GM12878 (cell line): ENCODE results near the gene LMOD3. TPM values are rescaled to one million over a fixed set of nuclear protein-coding genes. Genes with fewer than 3 reads are reported as not detected.
A peak's percentile ranks its signal among the peaks of the same experiment; 100 is the strongest.

ENCODE experiments used
- ATF7 ChIP-seq: fragments of 450-650 bp; IDR thresholded peaks from 2 replicates; pipeline ENCODE4 v1.6.1; 2016; ENCODE audit warnings: low read depth, mild to moderate bottlenecking
- BMI1 ChIP-seq: fragments of 450-650 bp; IDR thresholded peaks from 2 replicates; pipeline ENCODE4 v1.6.1; 2016; ENCODE audit warnings: mild to moderate bottlenecking, moderate library complexity, borderline replicate concordance
- FOXM1 ChIP-seq: IDR thresholded peaks from 2 replicates; pipeline ENCODE4 v1.6.1; 2012; ENCODE audit warnings: low read depth, mild to moderate bottlenecking, inconsistent platforms, low read length, moderate library complexity
- HDAC2 ChIP-seq: fragments of 200-600 bp; sonication (generic); IDR thresholded peaks from 2 replicates; pipeline ENCODE4 v1.6.1; 2017
- HDGF ChIP-seq: fragments of 450-650 bp; IDR thresholded peaks from 2 replicates; pipeline ENCODE4 v1.6.1; 2016; ENCODE audit warnings: antibody characterized with exemption
- IKZF2 ChIP-seq, 2 experiments: fragments of 450-650 bp; IDR thresholded peaks; 2 replicates each; pipeline ENCODE4 v1.6.1; 2017; ENCODE audit warnings: mild to moderate bottlenecking in 2 of 2, moderate library complexity in 2 of 2
- IRF4 ChIP-seq: IDR thresholded peaks from 2 replicates; pipeline ENCODE4 v1.6.1; 2011; ENCODE audit warnings: low read depth, low read length
- JUNB ChIP-seq: IDR thresholded peaks from 2 replicates; pipeline ENCODE4 v1.6.1; 2016; ENCODE audit warnings: antibody characterized with exemption, mild to moderate bottlenecking
- MEF2A ChIP-seq: IDR thresholded peaks from 2 replicates; pipeline ENCODE4 v1.6.1; 2011; ENCODE audit warnings: low read depth, mild to moderate bottlenecking, low read length, moderate library complexity; ENCODE audit not compliant: insufficient read depth
- NFXL1 ChIP-seq: fragments of 450-650 bp; IDR thresholded peaks from 2 replicates; pipeline ENCODE4 v1.6.1; 2017; ENCODE audit warnings: antibody characterized with exemption, mild to moderate bottlenecking, borderline replicate concordance
- NR2F1 ChIP-seq: fragments of 450-650 bp; conservative IDR thresholded peaks from 2 replicates; pipeline ENCODE4 v1.6.1; 2017; ENCODE audit warnings: mild to moderate bottlenecking
- PAX5 ChIP-seq: IDR thresholded peaks from 2 replicates; pipeline ENCODE4 v1.6.1; 2011; ENCODE audit warnings: low read depth, low read length, borderline replicate concordance
- POLR2A ChIP-seq: IDR thresholded peaks from 2 replicates; pipeline ENCODE4 v1.6.1; 2011; ENCODE audit warnings: low read depth, mild to moderate bottlenecking, low read length
- RUNX3 ChIP-seq: IDR thresholded peaks from 2 replicates; pipeline ENCODE4 v1.6.1; 2012; ENCODE audit warnings: low read length, inconsistent platforms
- SPI1 ChIP-seq: IDR thresholded peaks from 2 replicates; pipeline ENCODE4 v1.6.1; 2011; ENCODE audit warnings: low read depth, mild to moderate bottlenecking, low read length, moderate library complexity, borderline replicate concordance; ENCODE audit not compliant: insufficient read depth
- SREBF2 ChIP-seq: IDR thresholded peaks from 2 replicates; pipeline ENCODE4 v1.6.1; 2012; ENCODE audit warnings: mild to moderate bottlenecking, low read length
- ZBTB40 ChIP-seq: fragments of 450-650 bp; IDR thresholded peaks from 2 replicates; pipeline ENCODE4 v1.6.1; 2016; ENCODE audit warnings: mild to moderate bottlenecking, moderate library complexity, borderline replicate concordance
- ZNF24 ChIP-seq: fragments of 450-650 bp; IDR thresholded peaks from 2 replicates; pipeline ENCODE4 v1.6.1; 2017; ENCODE audit warnings: antibody characterized with exemption, mild to moderate bottlenecking
- polyA plus RNA-seq, 11 experiments: library from polyadenylated mRNA; depleted of rRNA in 4 of 11; unstranded in 6 of 11; stranded (reverse) in 5 of 11; fragments of >200 nt; fragmentation: Nextera tagmentation in 4 of 11; fragmentation: Illumina TruSeq in 1 of 11; extraction: Ambion mirVana in 4 of 11; extraction: Trizol in 1 of 11; gene quantifications; 1 replicate in 1 of 11; 2 replicates in 10 of 11; pipeline versions ENCODE4 v1.2.1 to v1.2.3, GENCODE V29; 2011 to 2016; ENCODE audit warnings: inconsistent platforms in 2 of 11, missing spikeins in 2 of 11, low read depth in 1 of 11
- total RNA-seq, 4 experiments: library from RNA; depleted of rRNA in 3 of 4; stranded (reverse); fragments of >200 nt in 3 of 4; fragmentation: Illumina TruSeq in 1 of 4; extraction: Trizol in 1 of 4; gene quantifications; 2 replicates each; pipeline versions ENCODE4 v1.2.1 to v1.2.3, GENCODE V29; 2013 to 2021
- TF ChIP-seq, protein P1 (sequence below): fragments of 450-650 bp; formaldehyde crosslinking; IDR thresholded peaks from 2 replicates; pipeline ENCODE4 v1.4.0; 2020; ENCODE audit warnings: mild to moderate bottlenecking, moderate library complexity
- TF ChIP-seq, protein P2 (sequence below): fragments of 150-350 bp; IDR thresholded peaks from 2 replicates; pipeline ENCODE4 v1.6.1; 2016; ENCODE audit warnings: low read depth, low read length
- TF ChIP-seq, protein P3 (sequence below): fragments of 450-650 bp; IDR thresholded peaks from 2 replicates; pipeline ENCODE4 v1.6.1; 2017; ENCODE audit warnings: borderline replicate concordance

Gene LMOD3
- total and polyA plus RNA-seq, 10 of the 15 experiments (the other 5 are each of a cell fraction or from before 2014, with no cell fraction given): 0.04 to 0.20 (median 0.09) TPM; not detected in 1

- TF ChIP-seq, protein P1, sequence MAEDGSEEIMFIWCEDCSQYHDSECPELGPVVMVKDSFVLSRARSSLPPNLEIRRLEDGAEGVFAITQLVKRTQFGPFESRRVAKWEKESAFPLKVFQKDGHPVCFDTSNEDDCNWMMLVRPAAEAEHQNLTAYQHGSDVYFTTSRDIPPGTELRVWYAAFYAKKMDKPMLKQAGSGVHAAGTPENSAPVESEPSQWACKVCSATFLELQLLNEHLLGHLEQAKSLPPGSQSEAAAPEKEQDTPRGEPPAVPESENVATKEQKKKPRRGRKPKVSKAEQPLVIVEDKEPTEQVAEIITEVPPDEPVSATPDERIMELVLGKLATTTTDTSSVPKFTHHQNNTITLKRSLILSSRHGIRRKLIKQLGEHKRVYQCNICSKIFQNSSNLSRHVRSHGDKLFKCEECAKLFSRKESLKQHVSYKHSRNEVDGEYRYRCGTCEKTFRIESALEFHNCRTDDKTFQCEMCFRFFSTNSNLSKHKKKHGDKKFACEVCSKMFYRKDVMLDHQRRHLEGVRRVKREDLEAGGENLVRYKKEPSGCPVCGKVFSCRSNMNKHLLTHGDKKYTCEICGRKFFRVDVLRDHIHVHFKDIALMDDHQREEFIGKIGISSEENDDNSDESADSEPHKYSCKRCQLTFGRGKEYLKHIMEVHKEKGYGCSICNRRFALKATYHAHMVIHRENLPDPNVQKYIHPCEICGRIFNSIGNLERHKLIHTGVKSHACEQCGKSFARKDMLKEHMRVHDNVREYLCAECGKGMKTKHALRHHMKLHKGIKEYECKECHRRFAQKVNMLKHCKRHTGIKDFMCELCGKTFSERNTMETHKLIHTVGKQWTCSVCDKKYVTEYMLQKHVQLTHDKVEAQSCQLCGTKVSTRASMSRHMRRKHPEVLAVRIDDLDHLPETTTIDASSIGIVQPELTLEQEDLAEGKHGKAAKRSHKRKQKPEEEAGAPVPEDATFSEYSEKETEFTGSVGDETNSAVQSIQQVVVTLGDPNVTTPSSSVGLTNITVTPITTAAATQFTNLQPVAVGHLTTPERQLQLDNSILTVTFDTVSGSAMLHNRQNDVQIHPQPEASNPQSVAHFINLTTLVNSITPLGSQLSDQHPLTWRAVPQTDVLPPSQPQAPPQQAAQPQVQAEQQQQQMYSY (CRISPR knock-in tag): no peak
- TF ChIP-seq MEF2A (0 out of 2 replicates have a peak, but pooled peaks have one; percentile 64), ZNF24 (no peak), HDAC2 (no peak), BMI1 (no peak; the same call in 1 of the 2 replicates), POLR2A (peak; percentile 37; the same call in 1 of the 2 replicates), IKZF2 (IDR thresholded peaks at IDR 0.05) (peak; percentile 82 to 84), FOXM1 (peak; percentile 89; the same call in 1 of the 2 replicates), IRF4 (0 out of 2 replicates have a peak, but pooled peaks have one; percentile 53), ATF7 (peak; percentile 72), ZBTB40 (no peak), NFXL1 (no peak), RUNX3 (peak; percentile 93), NR2F1 (peak; percentile 87), JUNB (peak; percentile 65), SREBF2 (no peak), SPI1 (peak; percentile 57; the same call in 1 of the 2 replicates), HDGF (no peak), PAX5 (peak; percentile 87)
- TF ChIP-seq, protein P2, sequence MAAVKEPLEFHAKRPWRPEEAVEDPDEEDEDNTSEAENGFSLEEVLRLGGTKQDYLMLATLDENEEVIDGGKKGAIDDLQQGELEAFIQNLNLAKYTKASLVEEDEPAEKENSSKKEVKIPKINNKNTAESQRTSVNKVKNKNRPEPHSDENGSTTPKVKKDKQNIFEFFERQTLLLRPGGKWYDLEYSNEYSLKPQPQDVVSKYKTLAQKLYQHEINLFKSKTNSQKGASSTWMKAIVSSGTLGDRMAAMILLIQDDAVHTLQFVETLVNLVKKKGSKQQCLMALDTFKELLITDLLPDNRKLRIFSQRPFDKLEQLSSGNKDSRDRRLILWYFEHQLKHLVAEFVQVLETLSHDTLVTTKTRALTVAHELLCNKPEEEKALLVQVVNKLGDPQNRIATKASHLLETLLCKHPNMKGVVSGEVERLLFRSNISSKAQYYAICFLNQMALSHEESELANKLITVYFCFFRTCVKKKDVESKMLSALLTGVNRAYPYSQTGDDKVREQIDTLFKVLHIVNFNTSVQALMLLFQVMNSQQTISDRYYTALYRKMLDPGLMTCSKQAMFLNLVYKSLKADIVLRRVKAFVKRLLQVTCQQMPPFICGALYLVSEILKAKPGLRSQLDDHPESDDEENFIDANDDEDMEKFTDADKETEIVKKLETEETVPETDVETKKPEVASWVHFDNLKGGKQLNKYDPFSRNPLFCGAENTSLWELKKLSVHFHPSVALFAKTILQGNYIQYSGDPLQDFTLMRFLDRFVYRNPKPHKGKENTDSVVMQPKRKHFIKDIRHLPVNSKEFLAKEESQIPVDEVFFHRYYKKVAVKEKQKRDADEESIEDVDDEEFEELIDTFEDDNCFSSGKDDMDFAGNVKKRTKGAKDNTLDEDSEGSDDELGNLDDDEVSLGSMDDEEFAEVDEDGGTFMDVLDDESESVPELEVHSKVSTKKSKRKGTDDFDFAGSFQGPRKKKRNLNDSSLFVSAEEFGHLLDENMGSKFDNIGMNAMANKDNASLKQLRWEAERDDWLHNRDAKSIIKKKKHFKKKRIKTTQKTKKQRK: no peak
- TF ChIP-seq, protein P3, sequence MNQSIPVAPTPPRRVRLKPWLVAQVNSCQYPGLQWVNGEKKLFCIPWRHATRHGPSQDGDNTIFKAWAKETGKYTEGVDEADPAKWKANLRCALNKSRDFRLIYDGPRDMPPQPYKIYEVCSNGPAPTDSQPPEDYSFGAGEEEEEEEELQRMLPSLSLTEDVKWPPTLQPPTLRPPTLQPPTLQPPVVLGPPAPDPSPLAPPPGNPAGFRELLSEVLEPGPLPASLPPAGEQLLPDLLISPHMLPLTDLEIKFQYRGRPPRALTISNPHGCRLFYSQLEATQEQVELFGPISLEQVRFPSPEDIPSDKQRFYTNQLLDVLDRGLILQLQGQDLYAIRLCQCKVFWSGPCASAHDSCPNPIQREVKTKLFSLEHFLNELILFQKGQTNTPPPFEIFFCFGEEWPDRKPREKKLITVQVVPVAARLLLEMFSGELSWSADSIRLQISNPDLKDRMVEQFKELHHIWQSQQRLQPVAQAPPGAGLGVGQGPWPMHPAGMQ: no peak
Observed at GRCh38 chr3:69082805-69083204, 39.6 kb downstream of the LMOD3 start (continued).
